Right ventricle myocardium superior (tissue), 1 donor: ENCODE data around the gene PKDREJ. TPM values are rescaled to one million over a fixed set of nuclear protein-coding genes. Genes with fewer than 3 reads are reported as not detected.
A peak's percentile ranks its signal among the peaks of the same experiment; 100 is the strongest.

Experiments used
- ATAC-seq: fragments of 200-7000 bp; cut with Tn5 transposase; one replicate; pipeline ENCODE4 v1.9.1; 2020; ENCODE audit warnings: mild to moderate bottlenecking; ENCODE audit not compliant: poor library complexity
- DNase-seq: peaks from one replicate; pipeline ENCODE4 v3.0.0-alpha.2; 2020
- intact Hi-C: fragments of 100-400 bp; cut with DNase I; formaldehyde crosslinking; loops from one replicate; pipeline ENCODE4 v1.11.2; 2022
- total RNA-seq: library from RNA; stranded (reverse); fragmentation: NEBNext Ultra II Directional; extraction: Animal tissue kit (Norgen Biotek cat#: 25700); gene quantifications from one replicate; pipeline ENCODE4 v1.2.1, GENCODE V29; 2021
- donor health status: DM: no; HTN: yes; CAD: no; lungs with severe emphysema.

Gene PKDREJ
- total RNA-seq, 1 donor from 2014 or later: 0.05 TPM

- intact Hi-C loops: no loop called here
- ATAC-seq (peak; percentile 20), DNase-seq (no peak)
Observed at GRCh38 chr22:46224044-46224897, 38.9 kb downstream of the PKDREJ start.

- intact Hi-C loops: no loop called here
- ATAC-seq: no peak
- DNase-seq: no peak
Observed at GRCh38 chr22:46220921-46221320, 42.2 kb downstream of the PKDREJ start.

DNA sequence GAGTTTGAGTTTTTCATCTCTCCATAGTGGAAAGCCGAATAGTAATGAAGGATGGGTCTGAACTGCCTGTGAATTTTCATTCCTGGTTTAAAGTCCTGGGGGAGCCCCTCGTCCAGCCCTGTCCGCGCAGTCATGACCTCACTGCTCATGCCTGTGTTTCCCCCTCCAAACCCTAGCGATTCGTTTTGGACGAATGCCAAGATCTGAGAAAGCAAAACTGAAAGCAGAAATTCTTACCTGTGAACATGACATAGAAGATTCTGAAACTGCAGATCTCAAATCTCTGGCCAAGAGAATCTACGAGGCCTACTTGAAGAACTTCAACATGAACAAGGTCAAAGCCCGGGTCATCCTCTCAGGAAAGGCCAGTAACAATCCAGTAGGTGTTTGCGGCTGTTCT, 43.5 kb downstream of the PKDREJ start:
- intact Hi-C loops: no loop called here
- ATAC-seq (no peak), DNase-seq (no peak)

- no peak for ATAC-seq
- intact Hi-C loops: no loop called here
- no peak for DNase-seq
Observed at GRCh38 chr22:46214616-46215015, 48.5 kb downstream of the PKDREJ start.

DNA sequence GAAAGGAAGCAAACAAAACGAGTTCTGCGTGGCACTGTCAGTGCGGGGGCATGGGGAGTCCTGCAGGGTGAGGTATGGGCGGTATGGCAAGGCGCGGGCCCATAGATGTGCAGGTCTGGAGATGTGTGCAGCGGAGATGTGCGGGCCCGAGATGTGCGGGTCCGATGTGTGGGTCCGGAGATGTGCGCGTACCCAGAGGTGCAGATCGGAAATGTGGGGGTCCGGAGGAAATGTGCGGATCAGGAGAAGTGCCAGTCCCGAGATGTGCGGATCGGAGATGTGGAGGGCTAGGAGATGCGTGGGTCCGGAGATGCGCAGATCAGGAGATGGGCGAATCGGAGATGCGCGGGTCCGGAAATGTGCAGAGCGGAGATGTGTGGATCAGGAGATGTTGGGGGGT, 49.0 kb downstream of the PKDREJ start:
- DNase-seq (no peak), ATAC-seq (no peak)
- intact Hi-C loops: no loop called here

DNA sequence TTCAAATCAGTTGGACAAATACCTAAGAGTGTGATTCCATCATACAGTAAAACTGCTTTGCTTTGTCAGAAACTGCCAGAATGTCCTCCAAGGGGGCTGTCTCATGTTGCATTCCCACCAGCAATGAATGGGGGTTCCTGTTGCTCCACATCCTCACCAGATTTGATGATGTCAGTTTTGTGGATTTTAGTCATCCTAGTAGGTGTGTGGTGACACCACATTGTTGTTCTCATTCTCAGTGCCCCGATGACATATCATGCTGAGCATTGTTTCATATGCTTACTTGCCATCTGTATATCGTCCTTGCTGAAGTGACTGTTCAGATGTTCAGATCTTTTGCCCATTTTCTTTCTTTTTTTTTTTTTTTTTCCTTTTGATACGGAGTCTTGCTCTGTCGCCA, 50.1 kb downstream of the PKDREJ start:
- intact Hi-C loops: no loop called here
- DNase-seq: no peak
- ATAC-seq: no peak

DNA sequence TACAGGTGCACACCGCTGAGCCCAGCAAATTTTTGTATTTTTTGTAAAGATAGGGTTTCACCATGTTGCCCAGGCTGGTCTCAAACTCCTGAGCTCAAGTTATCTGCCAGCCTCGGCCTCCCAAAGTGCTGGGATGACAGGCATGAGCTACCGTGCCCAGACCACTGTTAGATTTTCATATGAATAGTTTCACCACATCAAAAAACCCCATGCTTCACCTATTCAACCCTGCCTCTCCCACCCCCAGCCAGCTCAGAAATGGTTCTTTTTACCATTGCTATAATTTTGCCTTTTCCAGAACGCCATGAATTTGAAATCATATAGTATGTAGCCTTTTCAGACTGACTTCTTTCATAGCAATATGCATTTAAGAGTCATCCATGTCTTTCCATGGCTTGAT, 50.9 kb downstream of the PKDREJ start:
- ATAC-seq (no peak), DNase-seq (no peak)
- intact Hi-C loops: no loop called here

DNA sequence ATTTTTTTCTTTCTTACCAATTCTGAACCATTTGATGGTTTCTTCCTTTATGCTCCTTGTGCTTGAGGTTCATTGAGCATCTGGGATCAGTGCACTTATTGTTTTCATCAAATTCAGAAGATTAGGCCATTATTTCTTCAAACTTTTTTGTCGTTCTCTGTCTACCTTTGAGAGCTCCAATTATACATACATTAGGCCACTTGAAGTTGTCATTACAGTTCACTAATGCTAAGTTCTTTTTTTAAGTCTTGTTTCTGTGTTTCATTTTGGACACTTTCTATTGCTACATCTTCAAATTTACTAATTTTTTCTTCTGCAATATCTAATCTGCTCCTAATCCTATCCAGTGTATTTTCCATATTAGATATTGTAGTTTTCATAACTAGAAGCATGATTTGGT, 53.9 kb downstream of the PKDREJ start:
- ATAC-seq (no peak), DNase-seq (no peak)
- intact Hi-C loops: no loop called here

Other genes starting within 250 kb of the PKDREJ start
- 66.1 TPM for gene PPARA, start 112.8 kb downstream of the PKDREJ start, total RNA-seq
- 5.4 TPM for gene CDPF1, start 13.1 kb downstream of the PKDREJ start, total RNA-seq
- 24.1 TPM for gene TTC38, start 4.7 kb upstream of the PKDREJ start, total RNA-seq
- 0.43 TPM for gene GTSE1, start 33.5 kb upstream of the PKDREJ start, total RNA-seq
- gene TRMU, start 72.4 kb upstream of the PKDREJ start, total RNA-seq: 37.7 TPM